ENCODE results near the gene EXOSC9.

DNA sequence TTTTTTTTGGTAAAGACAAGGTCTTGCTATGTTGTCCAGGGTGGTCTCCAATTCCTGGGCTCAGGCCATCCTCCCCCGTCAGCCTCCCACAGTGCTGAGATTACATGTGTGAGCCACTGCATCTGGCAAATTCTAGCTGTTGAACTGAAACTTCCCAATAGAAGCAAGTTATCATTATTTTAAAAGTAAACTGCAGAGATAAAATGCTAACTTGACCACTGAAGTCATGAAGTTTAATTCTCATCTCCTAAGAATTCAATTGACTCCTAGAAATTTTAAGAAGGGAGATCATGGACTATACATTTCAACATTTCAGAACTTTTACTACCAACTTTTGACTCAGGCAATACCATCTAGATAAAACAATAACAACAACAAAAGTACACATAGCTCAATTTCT, 11.7 kb upstream of the EXOSC9 start:
- TF ChIP-seq, protein P1, sequence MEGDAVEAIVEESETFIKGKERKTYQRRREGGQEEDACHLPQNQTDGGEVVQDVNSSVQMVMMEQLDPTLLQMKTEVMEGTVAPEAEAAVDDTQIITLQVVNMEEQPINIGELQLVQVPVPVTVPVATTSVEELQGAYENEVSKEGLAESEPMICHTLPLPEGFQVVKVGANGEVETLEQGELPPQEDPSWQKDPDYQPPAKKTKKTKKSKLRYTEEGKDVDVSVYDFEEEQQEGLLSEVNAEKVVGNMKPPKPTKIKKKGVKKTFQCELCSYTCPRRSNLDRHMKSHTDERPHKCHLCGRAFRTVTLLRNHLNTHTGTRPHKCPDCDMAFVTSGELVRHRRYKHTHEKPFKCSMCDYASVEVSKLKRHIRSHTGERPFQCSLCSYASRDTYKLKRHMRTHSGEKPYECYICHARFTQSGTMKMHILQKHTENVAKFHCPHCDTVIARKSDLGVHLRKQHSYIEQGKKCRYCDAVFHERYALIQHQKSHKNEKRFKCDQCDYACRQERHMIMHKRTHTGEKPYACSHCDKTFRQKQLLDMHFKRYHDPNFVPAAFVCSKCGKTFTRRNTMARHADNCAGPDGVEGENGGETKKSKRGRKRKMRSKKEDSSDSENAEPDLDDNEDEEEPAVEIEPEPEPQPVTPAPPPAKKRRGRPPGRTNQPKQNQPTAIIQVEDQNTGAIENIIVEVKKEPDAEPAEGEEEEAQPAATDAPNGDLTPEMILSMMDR (conservative IDR thresholded peaks at IDR 0.05) = no peak
- no peak for TF ChIP-seq ZFX (IDR thresholded peaks at IDR 0.05)
